HEK293T (cell line): ENCODE data around the gene TPO.

ENCODE experiments used
- CTCF ChIA-PET: fragments of 350-600 bp; formaldehyde crosslinking; extraction: SDS; loops from one replicate; lab custom pipeline; 2021; ENCODE audit warnings: antibody characterized with exemption, inconsistent platforms; lab: Yijun Ruan, JAX
- POLR2A ChIA-PET: fragments of 350-600 bp; formaldehyde crosslinking; extraction: SDS; loops from one replicate; lab custom pipeline; 2020; ENCODE audit warnings: antibody characterized with exemption, inconsistent platforms; lab: Yijun Ruan, JAX
- DNase-seq: peaks from one replicate; pipeline ENCODE4 v3.0.0; 2012; ENCODE audit warnings: mixed read lengths; ENCODE audit errors: extremely low spot score
- ARNT ChIP-seq: fragments of 450-650 bp; IDR thresholded peaks from 2 replicates; pipeline ENCODE4 v1.6.1; 2017; ENCODE audit warnings: mild to moderate bottlenecking
- BHLHE40 ChIP-seq: fragments of 450-650 bp; IDR thresholded peaks from 2 replicates; pipeline ENCODE4 v1.6.1; 2016; ENCODE audit warnings: mild to moderate bottlenecking, moderate library complexity, borderline replicate concordance
- CTBP1 ChIP-seq: fragments of 450-650 bp; IDR thresholded peaks from 2 replicates; pipeline ENCODE4 v1.6.1; 2016; ENCODE audit warnings: borderline replicate concordance
- ELF4 ChIP-seq: fragments of 450-650 bp; IDR thresholded peaks from 2 replicates; pipeline ENCODE4 v1.6.1; 2017; ENCODE audit warnings: antibody characterized with exemption
- FOXA1 ChIP-seq: fragments of 450-650 bp; IDR thresholded peaks from 2 replicates; pipeline ENCODE4 v1.6.1; 2016; ENCODE audit warnings: mild to moderate bottlenecking
- FOXK2 ChIP-seq: fragments of 450-650 bp; IDR thresholded peaks from 2 replicates; pipeline ENCODE4 v1.6.1; 2016; ENCODE audit warnings: mild to moderate bottlenecking
- FOXM1 ChIP-seq: fragments of 450-650 bp; IDR thresholded peaks from 2 replicates; pipeline ENCODE4 v1.6.1; 2017; ENCODE audit warnings: mild to moderate bottlenecking, borderline replicate concordance
- HDGF ChIP-seq: fragments of 450-650 bp; IDR thresholded peaks from 2 replicates; pipeline ENCODE4 v1.6.1; 2017; ENCODE audit warnings: antibody characterized with exemption, borderline replicate concordance
- L3MBTL2 ChIP-seq: fragments of 450-650 bp; conservative IDR thresholded peaks from 2 replicates; pipeline ENCODE4 v1.6.1; 2016; ENCODE audit warnings: mild to moderate bottlenecking
- LEF1 ChIP-seq: fragments of 450-650 bp; IDR thresholded peaks from 2 replicates; pipeline ENCODE4 v1.6.1; 2017; ENCODE audit warnings: mild to moderate bottlenecking, borderline replicate concordance
- NFRKB ChIP-seq: fragments of 450-650 bp; IDR thresholded peaks from 2 replicates; pipeline ENCODE4 v1.6.1; 2016; ENCODE audit warnings: mild to moderate bottlenecking, moderate library complexity
- SP1 ChIP-seq: fragments of 450-650 bp; IDR thresholded peaks from 2 replicates; pipeline ENCODE4 v1.6.1; 2017
- SUZ12 ChIP-seq: fragments of 450-650 bp; IDR thresholded peaks from 2 replicates; pipeline ENCODE4 v1.6.1; 2016; ENCODE audit warnings: mild to moderate bottlenecking
- TARDBP ChIP-seq: fragments of 450-650 bp; IDR thresholded peaks from 2 replicates; pipeline ENCODE4 v1.6.1; 2016
- ZNF384 ChIP-seq: fragments of 450-650 bp; IDR thresholded peaks from 2 replicates; pipeline ENCODE4 v1.6.1; 2016
- TF ChIP-seq, protein P1 (sequence below): fragments of 450-650 bp; IDR thresholded peaks from 2 replicates; pipeline ENCODE4 v1.6.1; 2016

The TPO gene

GRCh38 chr2:1432726-1433125 lies 19.5 kb downstream of the TPO start:
- DNase-seq, result no peak
- TF ChIP-seq FOXM1, result no peak
- ChIA-PET POLR2A (no interaction called here), CTCF (no interaction called here)

DNA sequence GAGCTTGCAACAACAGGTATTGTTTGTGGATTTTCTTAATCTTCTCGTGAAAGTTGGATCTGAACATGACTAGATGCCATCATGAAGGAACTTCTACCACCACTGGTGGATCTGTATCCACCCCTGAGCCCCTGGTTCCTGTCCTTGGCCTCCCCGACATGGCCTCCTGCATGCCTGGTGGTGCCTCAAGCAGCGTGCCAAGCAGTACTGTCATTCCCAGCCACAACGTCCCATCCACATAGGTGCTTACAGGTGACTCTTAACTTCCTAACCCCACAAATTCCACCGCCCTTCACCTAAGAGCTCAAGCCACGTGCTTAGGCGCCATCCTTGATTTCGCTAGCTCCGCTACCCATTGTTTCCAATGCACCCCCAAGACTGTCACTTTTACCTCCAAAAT lies 23.1 kb downstream of the TPO start:
- POLR2A ChIA-PET, result no interaction called here
- CTCF ChIA-PET, result no interaction called here
- TF ChIP-seq FOXM1, result no peak
- TF ChIP-seq ARNT, result no peak
- TF ChIP-seq ELF4, result no peak
- no peak for TF ChIP-seq CTBP1
- DNase-seq, result no peak

- ChIA-PET POLR2A (no interaction called here), CTCF (no interaction called here)
- TF ChIP-seq ZNF384 (no peak), SUZ12 (no peak), BHLHE40 (no peak), CTBP1 (no peak), HDGF (no peak), ELF4 (no peak), FOXA1 (no peak), ARNT (no peak), FOXK2 (no peak), FOXM1 (no peak), TARDBP (no peak), LEF1 (no peak), L3MBTL2 (no peak), NFRKB (no peak), SP1 (no peak)
- TF ChIP-seq, protein P1, sequence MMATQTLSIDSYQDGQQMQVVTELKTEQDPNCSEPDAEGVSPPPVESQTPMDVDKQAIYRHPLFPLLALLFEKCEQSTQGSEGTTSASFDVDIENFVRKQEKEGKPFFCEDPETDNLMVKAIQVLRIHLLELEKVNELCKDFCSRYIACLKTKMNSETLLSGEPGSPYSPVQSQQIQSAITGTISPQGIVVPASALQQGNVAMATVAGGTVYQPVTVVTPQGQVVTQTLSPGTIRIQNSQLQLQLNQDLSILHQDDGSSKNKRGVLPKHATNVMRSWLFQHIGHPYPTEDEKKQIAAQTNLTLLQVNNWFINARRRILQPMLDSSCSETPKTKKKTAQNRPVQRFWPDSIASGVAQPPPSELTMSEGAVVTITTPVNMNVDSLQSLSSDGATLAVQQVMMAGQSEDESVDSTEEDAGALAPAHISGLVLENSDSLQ, result no peak
- no peak for DNase-seq
These were observed 23.8 kb downstream of the TPO start for GRCh38 chr2:1437101-1437500.

GRCh38 chr2:1437537-1437936 lies 24.3 kb downstream of the TPO start:
- ChIA-PET CTCF (no interaction called here), POLR2A (no interaction called here)
- TF ChIP-seq BHLHE40 (no peak), SP1 (no peak), FOXA1 (no peak), ARNT (no peak)
- no peak for DNase-seq

DNA sequence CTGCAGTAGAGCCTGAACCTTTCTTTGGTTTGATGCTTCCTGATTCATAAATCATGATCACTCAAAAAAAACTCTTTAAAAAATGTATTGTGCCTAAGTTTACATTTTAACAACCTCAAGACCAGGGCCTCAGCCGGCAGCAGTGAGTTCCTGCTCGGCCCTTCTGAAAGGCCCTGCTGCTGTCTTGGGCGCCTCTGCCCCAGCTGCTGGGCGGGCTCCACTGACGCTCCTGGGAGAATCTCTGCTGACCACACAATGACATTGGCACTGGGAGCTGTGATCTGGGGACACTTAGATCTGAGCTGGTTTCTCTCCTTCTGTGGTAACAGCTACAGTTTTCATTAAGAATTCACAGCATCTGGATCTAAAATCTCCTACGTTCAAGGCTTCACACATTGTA lies 25.7 kb downstream of the TPO start:
- ChIA-PET CTCF (no interaction called here), POLR2A (no interaction called here)
- TF ChIP-seq FOXK2, result no peak
- no peak for TF ChIP-seq SUZ12
- TF ChIP-seq LEF1, result no peak
- TF ChIP-seq CTBP1, result no peak
- TF ChIP-seq L3MBTL2, result no peak
- TF ChIP-seq SP1, result no peak
- no peak for TF ChIP-seq ELF4
- TF ChIP-seq, protein P1, result no peak
- TF ChIP-seq ZNF384, result no peak
- no peak for TF ChIP-seq ARNT
- TF ChIP-seq NFRKB, result no peak
- no peak for TF ChIP-seq HDGF
- TF ChIP-seq FOXM1, result no peak
- TF ChIP-seq FOXA1, result no peak
- TF ChIP-seq BHLHE40, result no peak
- no peak for TF ChIP-seq TARDBP
- DNase-seq, result no peak

DNA sequence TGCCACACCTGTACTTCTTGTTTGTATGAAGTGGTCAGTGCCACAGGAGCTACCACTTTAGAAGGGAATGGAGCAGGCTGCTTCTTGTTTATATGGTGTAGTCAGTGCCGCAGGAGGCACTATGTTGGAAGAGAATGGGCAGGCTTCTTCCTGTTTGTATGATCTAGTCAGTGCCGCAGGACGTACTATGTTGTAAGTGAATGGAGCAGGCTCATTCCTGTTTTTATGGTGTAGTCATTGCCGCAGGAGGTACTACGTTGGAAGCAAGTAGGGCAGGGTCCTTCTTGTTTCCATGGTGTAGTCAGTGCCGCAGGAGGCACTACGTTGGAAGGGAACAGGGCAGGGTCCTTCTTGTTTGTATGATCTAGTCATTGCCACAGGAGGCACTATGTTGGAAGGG lies 27.3 kb downstream of the TPO start:
- CTCF ChIA-PET, result no interaction called here
- TF ChIP-seq ARNT (no peak), TARDBP (no peak), FOXM1 (no peak), FOXA1 (no peak), ZNF384 (no peak), HDGF (no peak), ELF4 (no peak), SUZ12 (no peak), FOXK2 (no peak), LEF1 (no peak), BHLHE40 (no peak)
- TF ChIP-seq, protein P1, result no peak
- no peak for DNase-seq
- POLR2A ChIA-PET, result no interaction called here

GRCh38 chr2:1446301-1446700 lies 33.0 kb downstream of the TPO start:
- DNase-seq, result no peak
- CTCF ChIA-PET, result no interaction called here
- POLR2A ChIA-PET, result no interaction called here
- TF ChIP-seq FOXA1, result no peak
- TF ChIP-seq CTBP1, result no peak
- TF ChIP-seq HDGF, result no peak
- TF ChIP-seq ZNF384, result no peak
- TF ChIP-seq, protein P1, result no peak
- no peak for TF ChIP-seq ARNT
